GM19193 (cell line): Measurements from ENCODE around the gene NFATC1.

Source experiments
- POLR2A ChIP-seq: IDR thresholded peaks from 4 replicates; pipeline ENCODE4 v1.6.1; 2011; ENCODE audit not compliant: insufficient read depth, insufficient read length; ENCODE audit errors: extremely low read depth

The NFATC1 gene

GRCh38 chr18:79560042-79560860 lies 164.5 kb downstream of the NFATC1 start:
- no peak for TF ChIP-seq POLR2A

DNA sequence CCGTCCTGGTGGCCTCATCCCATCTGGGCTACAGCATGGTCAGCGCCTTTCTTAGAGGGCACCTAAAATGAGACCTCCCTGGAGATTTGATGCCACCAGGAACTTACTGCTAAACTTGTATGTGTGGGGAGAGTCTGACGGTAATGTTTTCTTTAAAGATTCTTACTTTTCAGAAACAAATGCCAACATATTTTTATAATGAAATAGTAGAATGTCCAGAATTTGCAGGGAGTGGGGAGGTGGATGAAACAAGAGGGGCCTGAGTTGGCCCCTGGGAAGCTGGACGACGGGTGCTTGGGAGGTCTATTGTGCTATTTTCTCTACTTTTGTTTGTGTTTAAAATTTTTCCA lies 165.1 kb downstream of the NFATC1 start:
- no peak for TF ChIP-seq POLR2A

- TF ChIP-seq POLR2A, result no peak
Measured at GRCh38 chr18:79563949-79564348, 168.2 kb downstream of the NFATC1 start.

DNA sequence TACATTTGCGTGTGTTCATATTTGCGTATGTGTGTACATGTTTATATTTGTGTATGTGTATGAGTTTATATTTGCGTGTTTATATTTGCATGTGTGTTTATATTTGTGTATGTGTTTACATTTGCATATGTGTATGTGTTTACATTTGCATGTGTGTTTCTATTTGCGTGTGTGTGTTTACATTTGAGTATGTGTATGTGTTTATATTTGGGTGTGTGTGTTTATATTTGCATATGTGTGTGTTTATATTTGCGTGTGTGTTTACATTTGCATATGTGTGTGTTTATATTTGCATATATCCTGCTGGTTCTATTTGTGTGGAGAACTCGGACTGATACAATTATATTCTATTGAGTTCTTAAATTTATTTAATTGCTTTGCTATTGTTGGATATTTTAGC lies 168.7 kb downstream of the NFATC1 start:
- no peak for TF ChIP-seq POLR2A

- TF ChIP-seq POLR2A, result no peak
Measured at GRCh38 chr18:79566771-79567431, 171.2 kb downstream of the NFATC1 start.

DNA sequence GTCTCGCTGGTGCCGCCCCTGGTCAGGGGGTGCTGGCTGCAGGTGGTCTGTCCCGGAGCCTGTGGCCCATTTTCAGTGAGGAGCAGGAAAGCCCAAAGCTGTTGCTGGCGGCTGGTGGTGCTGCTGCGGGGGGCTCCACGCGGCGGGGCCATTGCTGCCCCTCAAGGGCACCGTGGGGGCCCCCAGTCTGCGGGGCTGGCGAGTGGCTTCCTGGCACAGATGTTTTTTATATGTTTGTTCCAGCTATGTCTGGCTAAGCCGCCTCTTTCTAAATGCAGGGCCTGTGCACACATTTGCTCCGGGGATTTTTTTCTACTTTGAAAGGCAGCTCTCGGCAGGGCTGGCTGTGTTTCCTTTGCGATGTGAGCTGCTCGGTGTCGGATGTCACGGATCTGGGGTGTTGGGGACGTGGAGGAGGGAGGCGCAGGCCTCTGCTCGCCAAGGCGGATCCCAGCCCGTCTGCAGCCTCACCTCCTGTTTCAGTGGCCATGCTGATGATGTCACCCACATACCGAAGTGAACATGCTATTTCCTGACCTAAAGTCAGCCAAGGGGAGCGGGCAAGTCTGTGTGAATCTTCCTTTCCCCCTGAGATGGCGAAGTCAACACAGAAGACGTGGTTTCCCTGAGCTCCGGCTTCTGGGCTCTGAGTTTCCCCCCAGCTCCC lies 171.9 kb downstream of the NFATC1 start:
- no peak for TF ChIP-seq POLR2A

- TF ChIP-seq POLR2A, result no peak
Measured at GRCh38 chr18:79568543-79569205, 172.9 kb downstream of the NFATC1 start.

DNA sequence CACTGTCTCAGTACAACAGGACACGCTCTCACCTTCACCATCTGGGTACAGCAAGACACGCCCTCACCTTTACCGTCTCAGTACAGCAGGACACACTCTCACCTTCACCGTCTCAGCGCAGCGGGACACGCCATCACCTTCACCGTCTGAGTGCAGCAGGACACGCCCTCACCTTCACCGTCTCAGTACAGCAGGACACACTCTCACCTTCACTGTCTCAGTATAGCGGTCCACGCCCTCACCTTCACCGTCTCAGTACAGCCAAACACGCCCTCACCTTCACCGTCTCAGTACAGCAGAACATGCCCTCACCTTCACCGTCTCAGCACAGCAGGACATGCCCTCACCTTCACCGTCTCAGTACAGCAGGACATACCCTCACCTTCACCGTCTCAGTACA lies 174.0 kb downstream of the NFATC1 start:
- no peak for TF ChIP-seq POLR2A

DNA sequence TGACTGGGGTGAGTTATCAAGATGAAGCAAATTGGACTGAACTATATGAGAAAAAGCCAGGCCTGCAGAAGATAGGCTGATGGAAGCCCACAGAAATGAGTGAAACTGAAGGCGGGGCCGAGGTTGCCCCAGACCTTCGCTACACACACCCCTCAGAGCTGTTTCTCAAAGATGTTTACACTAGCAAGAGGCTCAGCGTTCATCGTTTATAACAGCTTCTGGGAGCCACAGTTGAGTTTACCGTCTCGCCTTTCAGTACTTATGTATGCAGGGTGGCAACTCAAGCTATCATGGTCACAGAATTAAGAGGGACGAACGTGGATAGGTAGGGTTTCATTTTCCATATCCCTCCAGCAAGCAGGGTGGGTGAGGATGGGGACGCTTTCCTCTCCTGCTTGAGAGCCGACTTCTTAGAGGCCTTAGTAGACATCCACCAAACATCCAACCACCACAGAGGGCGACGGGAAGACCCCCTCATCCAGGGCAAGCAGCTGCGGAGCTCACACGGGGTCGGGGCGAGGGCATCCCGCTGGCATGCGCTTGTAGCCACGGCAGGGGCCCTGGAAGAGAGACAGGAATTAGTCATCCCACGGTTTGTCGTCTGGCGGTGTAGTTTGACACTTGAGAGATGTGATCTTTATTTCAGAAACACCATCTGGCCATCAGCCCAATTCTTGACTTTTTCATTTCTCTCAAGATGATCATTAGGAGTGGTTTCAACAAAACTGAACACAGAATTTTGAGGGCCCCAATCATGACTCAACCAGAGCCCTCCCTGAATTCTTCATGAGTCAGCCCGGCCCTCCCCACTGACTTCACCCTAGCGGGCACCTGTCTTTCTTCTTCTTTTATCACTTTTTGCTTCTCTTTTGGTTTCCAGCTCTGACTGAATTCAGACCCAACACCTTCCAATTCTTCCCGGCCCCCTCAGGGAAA lies 174.8 kb downstream of the NFATC1 start:
- TF ChIP-seq POLR2A, result no peak

GRCh38 chr18:79571211-79572092 lies 175.7 kb downstream of the NFATC1 start:
- no peak for TF ChIP-seq POLR2A

DNA sequence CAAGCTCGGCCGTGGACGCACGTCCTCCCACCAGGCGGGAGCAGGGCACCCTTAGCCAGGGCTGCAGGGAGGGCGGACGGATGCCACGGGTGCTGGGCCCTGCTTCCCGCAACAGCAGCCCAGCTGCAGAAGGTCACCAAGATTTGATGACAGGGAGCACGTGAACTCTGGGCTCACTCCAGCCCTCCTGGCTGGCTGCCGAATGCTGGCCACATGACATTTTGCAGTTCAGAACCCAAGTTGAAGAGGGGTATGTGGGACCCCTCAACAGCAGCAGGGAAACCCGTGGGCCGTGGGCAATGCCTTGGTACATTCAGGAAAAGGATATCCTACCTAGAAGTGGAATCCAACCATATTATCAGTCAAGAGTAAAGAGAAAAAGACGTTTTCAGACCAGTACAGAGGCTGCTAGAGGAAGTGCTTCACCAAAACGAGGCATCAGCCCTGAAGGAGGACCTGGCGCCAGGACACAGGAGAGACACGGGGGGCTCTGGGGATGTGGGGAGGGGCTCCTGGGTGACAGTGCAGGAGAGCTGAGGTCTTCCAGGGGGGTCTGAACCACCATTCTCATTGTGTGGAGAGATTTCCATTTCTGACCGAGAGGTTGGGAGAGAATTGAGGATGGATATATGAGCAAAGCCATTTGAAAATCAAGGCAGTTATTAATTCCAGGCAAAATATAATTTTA lies 176.5 kb downstream of the NFATC1 start:
- no peak for TF ChIP-seq POLR2A

DNA sequence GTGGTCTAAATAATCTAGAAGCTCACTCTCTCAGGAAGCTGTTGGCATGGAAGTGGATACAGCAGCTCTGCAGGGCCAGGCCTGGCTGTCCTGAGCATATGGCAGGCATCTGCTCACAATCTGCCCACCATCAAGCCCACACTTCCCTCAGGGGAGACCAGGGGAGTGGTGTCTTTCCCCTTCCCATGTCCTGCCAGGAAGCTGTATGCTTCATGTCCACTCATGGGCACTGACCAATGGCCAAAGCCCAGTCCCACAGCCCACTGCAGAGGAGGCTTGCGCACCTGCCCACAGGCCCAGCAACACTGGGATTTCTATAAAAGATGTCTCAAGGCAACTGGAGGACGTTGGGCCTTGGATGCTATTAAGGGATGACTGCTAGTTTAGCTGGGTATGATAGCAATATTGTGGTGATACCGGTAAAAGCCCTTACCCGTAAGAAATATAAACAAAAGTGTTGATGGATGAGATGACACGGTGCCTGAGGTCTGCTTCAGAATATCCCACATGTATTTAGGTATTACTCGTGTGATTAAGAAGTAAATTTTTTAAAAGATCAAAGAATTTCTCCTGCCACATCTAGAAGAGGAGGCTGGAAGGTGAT lies 177.2 kb downstream of the NFATC1 start:
- no peak for TF ChIP-seq POLR2A
